HG02610 (cell line): Measurements from ENCODE around the gene EAF1.
"Not testable (repeated sequence)": the region's sequence is repeated elsewhere in the genome, so short reads cannot be mapped to it uniquely, and the experiment has no call there.

Experiments
- ATAC-seq: cut with Tn5 transposase; IDR thresholded peaks from one replicate; pipeline ENCODE4 v1.9.1; 2021; ENCODE audit warnings: mild to moderate bottlenecking, moderate library complexity; ENCODE audit not compliant: unreplicated experiment

Gene EAF1

DNA sequence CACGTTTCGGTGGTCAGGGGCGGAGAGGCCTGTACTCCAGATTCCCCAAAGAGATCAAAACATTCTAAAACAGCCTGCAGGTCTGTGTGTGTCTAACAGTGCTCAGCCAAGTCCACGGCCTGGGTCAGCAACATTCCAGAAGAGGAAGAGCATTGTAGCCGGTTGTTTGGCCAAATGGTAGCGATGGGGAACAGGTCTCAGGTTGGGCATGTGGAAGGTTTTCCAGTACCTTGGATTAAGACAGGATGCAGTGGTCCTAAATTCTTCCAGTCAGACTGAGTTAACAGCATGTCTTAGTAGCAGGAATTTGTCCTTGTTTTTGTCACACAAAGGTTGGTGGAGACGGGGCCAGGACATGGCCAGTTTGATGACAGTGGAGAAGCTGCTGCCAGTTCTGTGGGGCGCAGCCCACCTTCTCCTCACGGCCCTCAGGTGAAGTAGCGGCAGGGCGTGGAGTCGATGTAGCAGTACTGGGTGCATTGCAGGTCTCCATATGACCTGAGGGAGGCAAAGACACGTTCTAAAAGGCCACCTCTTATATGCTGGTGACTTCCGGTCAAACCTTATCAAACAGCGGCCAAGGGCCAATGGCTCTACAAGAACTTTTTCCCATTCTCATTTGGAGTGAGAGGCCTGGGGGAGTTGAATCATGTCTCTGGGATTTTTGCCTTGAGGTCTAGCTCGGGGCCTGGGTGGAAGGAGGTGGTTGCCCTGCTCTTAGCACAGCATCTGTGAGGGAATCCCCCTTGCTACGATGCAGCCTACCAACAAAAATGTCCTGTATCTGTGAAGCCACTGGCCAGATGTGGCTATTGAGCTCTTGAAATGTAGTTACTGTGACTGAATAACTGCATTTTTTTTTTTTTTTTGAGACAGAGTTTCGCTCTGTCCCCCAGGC lies 24.1 kb downstream of the EAF1 start:
- peak; percentile 59 for ATAC-seq

- no peak for ATAC-seq
These were observed 24.8 kb downstream of the EAF1 start for GRCh38 chr3:15452156-15452555.

DNA sequence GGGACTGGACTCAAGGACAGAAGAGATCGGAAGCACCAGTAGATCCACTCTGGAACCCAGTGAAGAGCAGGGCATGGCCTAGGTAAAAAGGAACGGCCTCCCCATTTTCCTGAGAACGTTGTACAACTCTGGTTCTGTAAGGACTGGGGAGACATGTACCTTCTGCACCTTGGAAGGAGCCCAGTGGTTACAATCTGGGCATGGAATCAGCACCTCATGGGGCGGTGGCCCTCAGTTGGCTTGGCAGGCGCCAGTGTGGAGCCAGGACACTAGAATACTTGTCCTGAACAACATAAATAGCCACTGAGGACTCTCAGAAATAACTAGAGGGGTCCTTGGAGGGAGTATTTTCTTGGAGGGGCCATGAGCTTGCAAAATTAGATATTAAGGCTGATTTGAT lies 25.6 kb downstream of the EAF1 start:
- ATAC-seq, result no peak

DNA sequence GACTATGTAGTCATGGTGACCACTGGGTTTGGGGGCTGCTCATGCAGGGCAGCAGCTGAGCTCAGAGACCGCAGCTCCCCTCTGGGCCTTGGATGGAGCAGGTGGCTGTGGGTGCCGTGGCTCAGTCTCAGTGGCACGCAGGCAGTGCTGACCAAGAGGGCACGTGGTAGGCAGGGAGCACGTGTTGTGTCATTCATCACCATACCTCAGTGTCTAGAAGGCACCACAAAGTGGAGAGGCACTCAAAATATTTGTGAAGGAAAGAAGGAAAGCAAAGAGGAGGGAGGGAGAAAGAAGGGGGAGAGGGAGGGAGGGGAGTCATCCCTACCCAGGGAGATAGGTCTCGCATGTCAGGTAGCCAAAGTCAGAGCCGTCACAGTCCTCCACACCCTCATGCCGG lies 26.1 kb downstream of the EAF1 start:
- no peak for ATAC-seq

DNA sequence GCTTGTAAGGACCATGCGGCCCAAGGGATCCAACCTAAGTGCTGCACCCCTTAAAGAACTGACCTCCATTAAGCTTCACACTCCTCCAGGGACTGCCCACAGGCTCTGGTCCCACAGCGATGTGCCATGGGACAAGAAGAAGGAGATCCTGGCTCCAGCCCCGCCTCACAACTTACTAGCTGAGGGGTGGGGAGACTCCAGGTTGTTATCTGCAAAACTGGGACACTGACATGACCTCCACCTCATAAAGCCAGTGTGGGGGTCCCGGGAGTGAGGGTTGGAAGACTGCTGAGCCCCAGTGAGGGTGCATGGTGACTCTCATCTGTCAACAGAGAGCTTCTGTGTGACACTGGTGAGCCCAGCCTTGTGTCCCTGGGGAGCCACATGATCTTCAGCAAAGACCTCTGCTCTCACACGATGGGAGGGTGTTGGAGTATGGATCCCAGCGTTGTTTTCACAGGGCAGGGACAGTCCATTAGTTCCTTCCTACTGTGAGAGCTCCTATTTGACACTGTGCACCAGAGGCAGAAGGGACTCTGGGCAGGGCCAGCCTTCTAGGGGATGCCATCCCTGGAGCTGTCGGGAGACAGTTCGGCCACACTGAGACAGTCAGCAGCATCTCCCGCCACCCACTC lies 26.7 kb downstream of the EAF1 start:
- ATAC-seq, result no peak

- ATAC-seq, result no peak
These were observed 27.6 kb downstream of the EAF1 start for GRCh38 chr3:15454965-15455364.

GRCh38 chr3:15455756-15456155 lies 28.4 kb downstream of the EAF1 start:
- ATAC-seq, result no peak

- no peak for ATAC-seq
These were observed 28.9 kb downstream of the EAF1 start for GRCh38 chr3:15456321-15456720.

GRCh38 chr3:15456915-15457314 lies 29.5 kb downstream of the EAF1 start:
- not testable (repeated sequence) for ATAC-seq

DNA sequence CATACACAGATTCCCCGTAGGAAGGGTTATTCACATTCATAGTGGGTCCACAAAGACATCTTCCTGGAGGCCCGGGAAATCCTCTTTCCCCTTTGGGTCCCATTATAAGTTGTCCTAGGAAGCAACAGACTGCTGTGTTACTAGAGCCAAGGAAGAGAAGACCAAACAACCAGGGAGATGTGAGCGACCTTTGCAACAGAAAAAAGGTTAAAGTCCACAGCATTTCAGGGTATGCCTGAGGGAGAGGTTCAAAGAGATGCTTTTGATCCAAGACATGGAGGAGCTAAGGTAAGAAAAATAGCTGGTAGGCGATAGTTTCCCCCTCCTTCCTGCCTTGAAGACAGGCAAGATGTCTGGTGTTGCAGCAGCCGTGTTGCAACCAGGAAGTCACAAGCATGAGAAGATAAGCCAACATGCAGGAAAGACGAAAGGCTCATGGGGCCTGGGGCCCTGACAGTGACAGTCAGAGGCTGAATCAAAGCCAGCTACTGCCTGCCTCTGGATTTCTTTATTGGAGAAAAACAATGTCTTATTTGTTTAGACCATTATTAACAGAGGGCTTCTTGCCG lies 30.9 kb downstream of the EAF1 start:
- no peak for ATAC-seq

DNA sequence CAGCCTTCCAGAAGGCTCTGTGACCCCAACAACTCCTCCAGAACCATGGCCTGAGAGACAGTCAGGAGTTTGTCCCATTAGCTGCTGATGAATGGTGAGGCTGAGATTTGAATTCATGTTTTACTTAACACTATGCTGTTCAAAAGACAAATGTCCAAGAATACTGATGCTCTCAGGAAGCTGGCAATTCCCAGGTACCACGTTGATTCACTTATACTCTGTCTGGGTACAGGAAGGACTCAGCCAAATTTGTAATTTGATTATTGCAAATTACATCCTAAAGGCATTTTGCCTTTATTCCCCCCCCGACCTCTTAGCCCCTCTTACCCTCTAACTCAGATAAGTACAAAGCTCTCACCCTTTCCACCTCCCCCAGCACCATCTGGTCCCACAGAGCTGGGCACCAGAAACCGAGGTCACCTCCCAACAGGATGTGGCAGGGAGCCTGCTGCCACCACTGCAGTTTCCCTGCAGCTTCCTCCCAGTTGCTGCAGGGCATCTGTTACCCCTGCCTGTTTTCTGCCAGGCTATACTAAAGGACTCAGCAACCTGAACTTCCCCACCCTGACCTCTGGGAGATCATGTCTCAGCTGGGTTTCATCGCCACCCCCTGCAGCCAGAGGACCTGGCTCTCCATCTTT lies 33.6 kb downstream of the EAF1 start:
- no peak for ATAC-seq

- ATAC-seq, result no peak
These were observed 35.1 kb downstream of the EAF1 start for GRCh38 chr3:15462451-15462850.

GRCh38 chr3:15465876-15466585 lies 38.6 kb downstream of the EAF1 start:
- ATAC-seq, result no peak

GRCh38 chr3:15467227-15468181 lies 40.1 kb downstream of the EAF1 start:
- no peak for ATAC-seq

- no peak for ATAC-seq
These were observed 42.9 kb downstream of the EAF1 start for GRCh38 chr3:15470261-15470660.

DNA sequence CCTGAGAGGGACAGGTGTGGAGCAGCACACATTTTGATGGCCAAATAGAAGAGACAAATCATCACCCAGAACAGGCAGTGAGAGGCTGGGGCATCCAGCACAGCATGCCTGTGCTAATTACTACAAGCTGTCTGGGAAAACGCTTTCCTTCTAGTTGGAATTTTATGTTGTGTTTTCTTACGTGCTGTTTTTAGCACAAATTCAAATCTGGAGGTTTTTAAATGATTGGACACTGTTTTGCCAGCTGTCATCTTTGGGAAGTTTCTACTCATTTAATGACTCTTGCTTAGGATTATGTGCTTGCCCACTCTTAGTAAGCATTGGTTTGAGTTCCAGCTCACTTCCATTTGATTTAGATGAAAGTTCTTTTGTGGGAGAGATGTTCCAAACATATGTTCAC lies 43.5 kb downstream of the EAF1 start:
- no peak for ATAC-seq

- ATAC-seq, result no peak
These were observed 44.5 kb downstream of the EAF1 start for GRCh38 chr3:15471861-15472260.

DNA sequence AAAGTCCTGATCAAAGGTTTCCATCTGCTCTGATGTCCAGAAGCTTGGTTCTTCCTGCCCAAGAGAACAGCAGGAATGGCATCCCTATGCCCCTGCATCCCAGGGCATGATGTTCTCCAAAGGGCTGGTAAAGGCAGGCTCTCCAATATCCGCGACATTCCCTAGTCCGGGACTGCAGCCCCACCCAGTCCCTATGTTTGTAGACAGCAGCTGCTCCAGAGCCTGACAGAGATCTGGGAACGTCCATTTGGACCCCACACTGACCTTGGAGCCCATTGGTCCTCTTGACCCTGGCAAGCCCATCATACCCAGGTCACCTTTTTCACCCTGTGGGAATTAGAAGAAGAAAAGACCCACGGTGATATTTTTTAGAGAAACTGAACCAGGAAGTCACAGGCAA lies 47.8 kb downstream of the EAF1 start:
- no peak for ATAC-seq

DNA sequence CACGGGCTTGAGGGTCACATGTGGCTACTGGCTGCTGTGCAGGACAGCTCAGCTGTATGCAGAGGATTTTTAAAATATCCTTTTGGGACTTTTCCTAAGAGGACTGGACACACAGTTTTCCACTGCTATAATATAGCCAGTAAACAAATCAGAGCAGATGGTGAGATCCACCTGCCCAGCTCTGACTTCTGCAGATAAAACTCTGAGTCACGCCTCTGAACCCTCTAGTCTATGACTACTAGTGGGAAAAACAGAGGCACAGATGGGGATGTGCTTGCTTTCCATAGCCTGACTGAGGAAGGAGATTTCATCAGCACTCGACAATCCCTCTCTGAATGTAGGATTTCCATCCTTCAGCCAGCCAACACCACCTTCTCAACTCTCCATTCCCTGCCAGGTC lies 49.0 kb downstream of the EAF1 start:
- no peak for ATAC-seq
